GM19452 (cell line): Measurements from ENCODE around the gene ARL13B.

Source experiments
- ATAC-seq: cut with Tn5 transposase; IDR thresholded peaks from one replicate; pipeline ENCODE4 v1.9.1; 2021; ENCODE audit not compliant: unreplicated experiment

The ARL13B gene

DNA sequence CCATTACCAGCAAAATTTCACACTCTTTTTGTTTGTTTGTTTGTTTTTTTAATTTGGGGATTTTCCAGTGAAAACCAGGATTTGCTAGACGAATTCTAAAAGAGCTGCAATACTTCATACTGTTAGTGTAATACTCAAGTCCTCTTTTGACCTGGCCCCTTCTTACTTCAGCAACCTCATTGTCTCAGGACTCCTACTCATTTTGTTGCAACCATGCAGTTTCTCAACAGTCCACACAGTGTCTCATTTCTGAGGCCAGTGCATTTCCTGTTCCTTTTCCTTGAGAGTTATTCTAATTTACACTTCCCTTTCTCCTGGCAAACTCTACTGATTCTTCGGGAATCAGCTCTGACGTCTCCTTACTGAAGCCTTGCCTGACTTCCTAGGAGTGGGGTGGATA is 118.5 kb downstream of the ARL13B start:
- no peak for ATAC-seq

DNA sequence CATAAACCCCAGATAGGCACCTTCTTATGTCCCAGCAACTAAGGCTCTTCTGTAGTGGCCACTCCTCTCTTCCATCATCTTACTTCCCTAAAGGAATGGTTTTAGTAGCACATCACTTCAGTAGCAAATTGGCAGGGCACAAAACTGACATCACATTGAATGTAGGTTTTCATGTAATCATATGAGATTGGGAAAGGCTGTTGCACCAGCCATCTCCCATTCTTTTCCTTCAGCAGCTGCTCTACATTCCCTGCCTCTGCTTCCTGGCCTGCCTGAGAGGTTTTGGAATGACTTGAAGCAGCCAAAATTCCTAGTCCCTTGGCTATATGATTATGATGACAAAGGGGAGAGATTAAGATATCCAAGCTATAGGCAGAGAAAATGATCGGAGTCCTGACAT is 119.4 kb downstream of the ARL13B start:
- ATAC-seq: no peak

DNA sequence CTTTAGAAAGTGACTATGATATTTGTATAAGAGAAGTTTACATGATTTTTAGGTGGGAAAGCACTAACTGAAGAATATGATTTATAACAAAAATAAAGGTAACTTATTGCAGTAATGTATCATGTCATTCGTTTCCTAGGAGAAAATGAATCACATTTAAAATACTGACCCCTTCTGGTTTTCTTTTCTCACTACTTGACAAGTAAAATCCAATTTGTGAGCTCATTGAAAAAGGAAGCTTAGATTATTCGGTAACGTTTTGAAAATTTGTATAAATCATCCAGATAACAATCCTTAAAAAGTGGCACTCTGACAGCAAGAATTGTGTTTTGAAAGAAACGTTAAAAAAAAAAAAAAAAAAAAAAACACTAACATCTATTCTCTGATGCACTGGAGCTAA is 121.9 kb downstream of the ARL13B start:
- ATAC-seq: no peak
